HS-5 (cell line): ENCODE results near the gene HAPSTR1.

Source experiments
- DNase-seq: peaks from one replicate; pipeline ENCODE4 v3.0.0-alpha.2; 2012; ENCODE audit warnings: low read depth

HAPSTR1 gene

GRCh38 chr16:9096416-9096952 lies 5.0 kb downstream of the HAPSTR1 start:
- no peak for DNase-seq

DNA sequence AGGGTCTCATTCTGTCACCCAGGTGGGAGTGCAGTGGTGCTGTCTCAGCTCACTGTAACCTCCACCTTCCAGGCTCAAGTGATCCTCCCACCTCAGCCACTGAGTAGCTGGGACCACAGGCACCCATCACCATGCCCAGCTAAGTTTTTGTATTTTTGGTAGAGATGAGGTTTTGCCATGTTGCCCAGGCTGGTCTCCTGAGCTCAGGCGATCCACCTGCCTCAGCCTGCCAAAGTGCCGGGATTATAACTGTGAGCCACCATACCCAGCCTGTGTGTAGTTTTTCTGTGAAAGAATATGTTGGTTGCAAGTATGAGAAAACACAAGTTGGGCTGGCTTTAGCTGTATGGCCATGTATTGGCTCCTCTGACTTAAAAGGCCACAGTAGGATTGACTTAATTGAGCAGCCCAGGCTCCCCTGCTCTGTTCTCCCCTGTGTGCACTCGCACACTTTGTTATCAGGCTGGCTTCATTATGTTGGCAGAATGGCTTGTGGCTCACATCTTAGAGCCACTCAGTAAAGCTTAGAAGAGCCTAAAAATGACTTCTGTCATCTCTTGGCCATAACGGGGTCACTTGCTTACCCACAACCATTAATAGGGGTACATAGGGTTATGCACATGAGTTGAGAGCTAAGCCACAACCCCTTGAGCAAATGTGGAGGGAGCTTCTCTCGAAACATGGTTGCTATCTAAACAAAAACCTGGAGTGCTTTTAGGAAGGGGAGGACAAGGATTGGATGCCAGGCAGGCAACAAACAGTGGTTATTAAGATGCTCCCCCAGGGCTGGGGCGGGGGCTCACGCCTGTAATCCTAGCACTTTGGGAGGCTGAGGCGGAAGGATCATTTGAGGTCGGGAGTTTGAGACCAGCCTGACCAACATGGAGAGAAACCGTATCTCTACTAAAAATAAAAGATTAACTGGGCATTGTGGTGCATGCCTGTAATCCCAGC lies 6.1 kb downstream of the HAPSTR1 start:
- no peak for DNase-seq

- no peak for DNase-seq
Observed at GRCh38 chr16:9098377-9099090, 7.1 kb downstream of the HAPSTR1 start.

GRCh38 chr16:9099131-9099625 lies 7.7 kb downstream of the HAPSTR1 start:
- DNase-seq, result no peak

- DNase-seq, result peak; percentile 91
Observed at GRCh38 chr16:9102379-9102778, 10.9 kb downstream of the HAPSTR1 start.

GRCh38 chr16:9102943-9103342 lies 11.5 kb downstream of the HAPSTR1 start:
- no peak for DNase-seq

DNA sequence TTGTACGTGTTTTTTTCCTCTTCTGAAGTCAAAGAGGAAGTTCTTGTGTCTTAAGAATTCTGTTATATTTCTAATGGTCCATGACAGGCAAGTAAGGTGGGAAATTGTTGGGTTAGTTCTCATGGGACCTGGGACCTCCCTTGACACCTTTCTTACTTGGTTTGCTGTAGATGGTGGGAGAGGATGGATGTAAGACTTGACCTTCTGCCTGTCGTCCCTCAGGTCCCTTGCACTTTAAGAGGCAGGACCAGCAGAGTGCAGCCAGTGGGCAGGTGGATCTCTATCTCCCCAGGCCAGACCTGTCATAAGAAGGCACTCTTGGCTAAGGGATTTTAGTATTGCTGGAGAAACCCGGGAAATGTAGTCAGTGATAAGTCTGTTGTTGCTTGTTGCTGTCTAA lies 12.1 kb downstream of the HAPSTR1 start:
- DNase-seq, result no peak

GRCh38 chr16:9105189-9105588 lies 13.7 kb downstream of the HAPSTR1 start:
- DNase-seq, result no peak

- no peak for DNase-seq
Observed at GRCh38 chr16:9107025-9107970, 15.9 kb downstream of the HAPSTR1 start.

DNA sequence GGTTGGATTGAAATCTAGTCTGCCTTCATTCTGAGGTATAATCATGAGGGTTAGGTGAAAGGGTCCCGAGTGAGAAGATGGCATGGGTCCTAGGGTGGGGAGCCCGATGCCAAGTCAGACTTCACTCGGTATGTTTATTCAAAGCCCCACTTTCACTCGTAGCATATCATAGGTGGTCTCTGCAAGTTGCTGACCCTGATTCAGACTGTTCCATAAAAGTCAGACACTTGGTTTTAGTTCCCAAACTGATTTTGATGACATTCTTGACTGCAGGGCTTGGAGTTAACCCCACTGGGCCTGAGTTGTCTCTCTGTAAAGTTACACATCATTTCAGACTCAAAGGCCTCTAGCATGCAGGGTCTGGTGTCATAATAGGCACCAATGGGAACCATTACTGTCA lies 17.8 kb downstream of the HAPSTR1 start:
- no peak for DNase-seq

DNA sequence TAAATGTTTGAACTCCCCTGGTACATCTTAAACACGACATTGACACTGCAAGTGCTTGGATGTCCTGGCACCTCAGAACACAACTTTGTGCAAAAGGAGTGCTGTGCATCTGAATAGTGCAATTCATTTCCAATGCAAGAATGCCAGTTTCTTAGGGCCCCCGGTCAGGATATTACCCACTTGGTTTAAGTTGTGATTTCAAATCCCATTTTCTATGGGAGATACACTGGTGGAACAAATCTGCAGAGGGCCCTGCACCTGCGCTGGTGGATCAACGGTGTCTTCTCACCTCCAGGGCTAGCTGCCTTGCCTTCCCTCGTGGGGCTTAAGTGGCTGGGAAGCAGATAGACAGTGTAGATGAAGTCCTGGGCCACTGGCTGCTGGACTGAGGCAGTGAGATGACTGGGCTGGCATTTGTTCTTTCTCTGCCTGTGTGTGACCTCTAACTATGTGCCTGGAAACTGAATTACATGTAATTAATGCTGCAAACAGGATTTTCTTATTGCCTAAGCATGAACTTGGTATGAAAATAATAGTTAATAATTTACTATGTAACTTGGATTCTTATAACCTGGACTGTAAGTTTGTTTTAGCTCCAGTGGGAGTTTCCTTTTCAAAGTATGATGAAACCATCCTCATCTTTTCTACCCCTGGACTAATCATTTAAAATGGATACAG lies 20.9 kb downstream of the HAPSTR1 start:
- DNase-seq, result no peak

- DNase-seq, result no peak
Observed at GRCh38 chr16:9112844-9113186, 21.4 kb downstream of the HAPSTR1 start.

DNA sequence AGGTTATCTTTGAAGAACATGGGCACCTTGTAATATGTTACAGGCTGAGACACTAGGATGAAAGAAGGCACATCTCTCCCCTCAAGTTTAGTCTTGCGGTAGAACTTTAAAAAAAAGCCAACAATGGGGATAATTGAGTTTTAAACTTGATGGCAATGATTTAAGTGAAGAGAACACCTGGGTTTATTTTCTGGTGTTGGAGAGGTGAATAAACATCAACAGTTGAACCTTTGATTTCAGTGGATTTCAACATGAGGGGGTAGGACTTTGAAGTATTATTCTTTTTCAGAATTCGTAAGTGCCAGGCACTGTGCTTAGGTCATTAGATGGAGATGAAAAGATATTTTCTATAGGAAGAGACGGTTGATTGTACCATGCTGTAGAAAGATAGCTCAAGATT lies 22.3 kb downstream of the HAPSTR1 start:
- no peak for DNase-seq

DNA sequence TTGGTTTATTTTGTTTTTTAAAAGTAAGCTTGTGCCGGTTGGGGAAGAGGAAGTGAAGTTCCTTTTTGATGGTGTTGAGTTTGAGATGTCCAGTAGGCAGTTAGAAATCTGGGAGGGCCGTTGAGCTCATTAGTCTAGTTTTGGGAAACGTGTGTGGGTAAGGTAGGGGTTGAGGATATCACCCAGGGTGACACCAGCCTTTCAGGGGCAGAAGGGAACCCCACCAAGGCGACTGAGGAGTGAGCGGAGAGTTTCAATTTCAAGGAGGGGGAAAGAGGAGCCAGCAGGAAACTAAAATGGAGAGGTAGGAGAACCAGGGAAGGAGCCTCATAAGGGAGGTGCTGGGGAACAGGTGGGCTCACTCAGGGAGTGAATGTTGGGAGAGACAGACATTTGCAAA lies 22.7 kb downstream of the HAPSTR1 start:
- DNase-seq, result no peak

DNA sequence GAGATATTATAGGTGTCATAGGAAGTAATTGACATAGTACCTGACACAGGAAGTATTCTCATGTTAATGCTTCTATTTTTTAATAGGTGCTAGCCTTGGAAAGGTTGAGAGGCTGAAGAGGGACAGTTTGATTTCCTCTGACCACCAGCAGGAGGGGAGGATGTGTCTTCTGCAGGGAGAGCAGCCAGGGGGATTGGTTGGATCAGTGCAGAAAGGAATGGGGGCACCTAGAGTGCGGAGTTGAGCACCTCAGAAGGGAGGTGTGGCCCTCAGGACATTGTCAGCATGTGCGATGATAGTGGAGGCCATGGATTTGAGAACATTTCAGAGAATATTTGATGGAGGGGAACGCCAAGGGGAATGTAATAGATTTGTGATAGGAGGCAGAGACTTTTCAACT lies 23.4 kb downstream of the HAPSTR1 start:
- DNase-seq, result no peak

DNA sequence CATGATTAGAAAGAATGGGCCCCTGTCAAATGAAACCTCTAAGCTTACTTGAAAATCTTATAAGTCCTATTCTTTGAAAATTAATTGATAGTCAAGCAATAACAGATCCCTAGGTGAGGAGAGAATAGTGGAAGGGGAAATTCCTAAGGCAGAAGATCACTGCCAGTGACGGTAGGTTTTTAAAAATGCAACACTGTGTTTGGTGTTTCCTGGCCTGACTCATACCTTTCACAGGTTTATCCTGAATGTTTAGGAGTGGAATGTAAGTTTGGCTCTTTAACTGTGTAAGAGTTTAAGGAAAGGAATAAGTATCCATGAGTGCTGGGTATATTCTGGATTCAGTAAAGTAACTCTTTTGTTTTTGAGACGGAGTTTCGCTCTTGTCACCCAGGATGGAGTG lies 23.8 kb downstream of the HAPSTR1 start:
- DNase-seq, result no peak

GRCh38 chr16:9116141-9116540 lies 24.7 kb downstream of the HAPSTR1 start:
- no peak for DNase-seq

- no peak for DNase-seq
Observed at GRCh38 chr16:9118170-9118569, 26.7 kb downstream of the HAPSTR1 start.

DNA sequence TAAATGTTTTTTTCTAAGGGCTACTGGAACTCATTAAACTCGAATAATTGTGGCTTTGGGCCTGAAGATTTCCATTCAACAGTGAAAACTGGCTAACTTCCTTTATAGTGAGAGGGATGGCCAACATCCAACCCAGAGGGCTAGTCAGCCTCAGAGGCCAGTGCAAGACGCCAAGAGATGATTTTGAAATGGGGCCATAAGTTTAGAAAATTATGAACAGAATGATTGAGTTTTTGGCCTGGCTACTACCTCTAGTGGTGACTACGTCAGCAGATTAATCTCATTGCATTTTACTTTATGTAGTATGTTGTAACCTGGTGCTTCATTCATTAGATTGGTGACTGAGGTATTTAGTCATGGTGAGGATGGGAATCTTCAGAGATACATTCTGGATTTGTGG lies 28.4 kb downstream of the HAPSTR1 start:
- DNase-seq, result peak; percentile 89

GRCh38 chr16:9122342-9122741 lies 30.9 kb downstream of the HAPSTR1 start:
- no peak for DNase-seq

DNA sequence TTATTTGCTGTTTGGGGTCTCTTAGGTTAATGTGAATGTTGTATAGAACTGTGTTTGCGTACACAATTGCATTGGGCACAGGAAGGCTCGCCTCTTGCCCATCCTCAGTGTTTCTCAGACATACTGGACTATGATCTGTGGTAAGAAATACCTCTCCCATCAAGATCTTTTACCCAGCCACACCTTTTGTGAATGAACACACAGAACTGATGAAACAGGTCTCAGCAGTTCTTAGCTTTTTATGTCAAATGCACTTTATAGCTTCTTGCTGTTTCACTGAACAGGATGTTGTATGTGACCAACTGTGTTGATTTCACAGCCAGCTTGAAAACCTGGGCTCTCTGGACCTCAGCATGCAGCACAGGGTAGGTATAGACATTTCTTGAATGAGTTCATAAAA lies 31.5 kb downstream of the HAPSTR1 start:
- no peak for DNase-seq
